Astrocyte (in vitro differentiated cells and primary cell): ENCODE results near the gene CCND2. TPM values are rescaled to one million over a fixed set of nuclear protein-coding genes. Genes with fewer than 3 reads are reported as not detected.

Source experiments
- DNase-seq: peaks from one replicate; pipeline ENCODE4 v3.0.0-alpha.2; 2010; ENCODE audit warnings: low read depth
- FAIRE-seq: peaks from 2 replicates; lab custom pipeline; 2011; peaks lifted over from hg19 to GRCh38; lab: Jason Lieb, UNC
- H2AFZ ChIP-seq: 2 replicates; pipeline ENCODE4 v1.6.0; 2012; ENCODE audit warnings: low read depth, low read length, inconsistent platforms
- H3K27ac ChIP-seq: 2 replicates; pipeline ENCODE4 v1.5.1; 2011; ENCODE audit warnings: low read depth, low read length, inconsistent platforms
- H3K27me3 ChIP-seq: 2 replicates; pipeline ENCODE4 v1.6.0; 2011; ENCODE audit warnings: low read length, inconsistent platforms; ENCODE audit not compliant: insufficient read depth
- H3K36me3 ChIP-seq: 2 replicates; pipeline ENCODE4 v1.5.1; 2011; ENCODE audit warnings: low read length, inconsistent platforms; ENCODE audit not compliant: insufficient read depth
- H3K4me1 ChIP-seq: 2 replicates; pipeline ENCODE4 v1.5.1; 2011; ENCODE audit warnings: low read length, inconsistent platforms; ENCODE audit not compliant: insufficient read depth
- H3K4me2 ChIP-seq: 2 replicates; pipeline ENCODE4 v1.6.0; 2012; ENCODE audit warnings: low read length, inconsistent platforms
- H3K4me3 ChIP-seq: 2 replicates; pipeline ENCODE4 v1.5.1; 2011; ENCODE audit warnings: low read depth, mild to moderate bottlenecking, low read length, inconsistent platforms; ENCODE audit not compliant: insufficient read depth
- H3K79me2 ChIP-seq: 2 replicates; pipeline ENCODE4 v1.6.0; 2012; ENCODE audit warnings: mild to moderate bottlenecking, low read length, inconsistent platforms; ENCODE audit not compliant: insufficient read depth
- H3K9ac ChIP-seq: 2 replicates; pipeline ENCODE4 v1.6.0; 2012; ENCODE audit warnings: mild to moderate bottlenecking, low read length, inconsistent platforms
- H3K9me3 ChIP-seq: 2 replicates; pipeline ENCODE4 v1.5.1; 2012; ENCODE audit warnings: low read depth, mild to moderate bottlenecking, low read length, inconsistent platforms; ENCODE audit not compliant: insufficient read depth
- H4K20me1 ChIP-seq: 2 replicates; pipeline ENCODE4 v1.6.0; 2012; ENCODE audit warnings: low read length, inconsistent platforms; ENCODE audit not compliant: insufficient read depth
- H3K27ac Mint-ChIP-seq: one replicate; pipeline ENCODE4 v1.8.0; 2021; ENCODE audit warnings: mild to moderate bottlenecking, mixed read lengths; ENCODE audit not compliant: unreplicated experiment
- H3K27me3 Mint-ChIP-seq: one replicate; pipeline ENCODE4 v1.8.0; 2021; ENCODE audit warnings: low read depth, mixed read lengths; ENCODE audit not compliant: unreplicated experiment
- H3K36me3 Mint-ChIP-seq: one replicate; pipeline ENCODE4 v1.8.0; 2021; ENCODE audit warnings: low read depth, mixed read lengths; ENCODE audit not compliant: unreplicated experiment
- H3K4me1 Mint-ChIP-seq: one replicate; pipeline ENCODE4 v1.8.0; 2021; ENCODE audit warnings: low read depth, mixed read lengths; ENCODE audit not compliant: unreplicated experiment
- H3K4me3 Mint-ChIP-seq: one replicate; pipeline ENCODE4 v1.8.0; 2021; ENCODE audit warnings: mild to moderate bottlenecking, moderate library complexity, mixed read lengths; ENCODE audit not compliant: unreplicated experiment
- H3K9me3 Mint-ChIP-seq: one replicate; pipeline ENCODE4 v1.8.0; 2021; ENCODE audit warnings: mild to moderate bottlenecking, mixed read lengths; ENCODE audit not compliant: unreplicated experiment
- EZH2 ChIP-seq: IDR thresholded peaks from 2 replicates; pipeline ENCODE4 v1.6.1; 2012; ENCODE audit warnings: mild to moderate bottlenecking, low read length, inconsistent platforms; ENCODE audit not compliant: insufficient read depth
- total RNA-seq: library from RNA; stranded (reverse); gene quantifications from 2 replicates; pipeline ENCODE4 v1.2.1, GENCODE V29; 2021
- TF ChIP-seq, protein P1 (sequence below): IDR thresholded peaks from 2 replicates; pipeline ENCODE4 v1.5.1; 2011; ENCODE audit warnings: low read depth, mild to moderate bottlenecking, inconsistent platforms, low read length, moderate library complexity; ENCODE audit not compliant: insufficient read depth

CCND2 gene
- total RNA-seq, 1 donor from 2014 or later: 726 TPM

DNA sequence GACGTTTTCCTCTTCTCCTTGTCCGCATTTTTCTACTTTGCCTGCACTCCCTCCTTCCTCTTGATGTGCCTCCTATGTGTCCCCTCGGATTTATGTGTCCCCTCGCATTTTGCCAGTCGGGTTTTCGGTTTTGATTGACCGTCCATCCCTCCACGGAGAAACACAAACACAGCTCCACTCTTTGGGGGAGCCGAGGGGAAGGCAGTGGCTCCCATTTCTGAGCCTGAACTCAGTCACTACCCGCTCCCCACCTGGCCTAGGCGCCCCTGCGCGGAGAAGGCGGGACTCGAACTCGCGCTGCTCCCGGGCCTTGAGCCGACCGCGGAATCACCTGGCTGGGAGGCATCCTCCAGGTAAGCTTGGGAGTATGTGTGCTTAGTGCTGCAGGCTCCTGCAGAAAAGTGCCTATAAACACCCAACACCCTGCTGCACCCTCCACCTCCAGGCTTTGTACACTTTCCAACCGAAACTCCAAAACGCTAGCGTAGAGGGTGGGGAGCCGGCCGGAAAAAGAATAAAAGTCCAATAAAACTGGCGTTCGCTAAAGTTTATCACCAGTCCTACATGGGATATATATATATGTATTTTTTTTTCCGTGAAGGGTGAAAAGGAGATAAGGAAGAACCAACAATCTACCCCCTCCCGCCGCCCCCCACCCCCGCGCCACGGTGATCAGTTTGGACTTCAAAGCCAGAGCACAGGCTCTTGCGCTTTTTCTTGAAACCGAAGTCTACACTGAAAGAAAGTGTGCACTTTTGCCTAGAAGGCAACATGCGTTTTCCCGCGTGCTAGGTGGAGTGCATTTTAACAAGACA, 3.3 kb upstream of the CCND2 start:
- Mint-ChIP-seq H3K27ac (peak overlapping the region; percentile 98), H3K9me3 (no peaks in the 10 kb centered on the region), H3K27me3 (no peaks in the 10 kb centered on the region), H3K4me1 (peaks cover 18% of the 10 kb centered on the region), H3K4me3 (peak overlapping the region; percentile 87), H3K36me3 (peaks cover 2% of the 10 kb centered on the region)
- Histone ChIP-seq H3K4me3 (peak overlapping the region; percentile 51), H3K27ac (no peak overlapping the region), H3K4me2 (peak overlapping the region; percentile 84), H2AFZ (no peak overlapping the region), H3K79me2 (no peaks in the 10 kb centered on the region), H3K9me3 (peaks cover 4% of the 10 kb centered on the region), H3K4me1 (peaks cover 18% of the 10 kb centered on the region), H3K9ac (no peak overlapping the region), H3K36me3 (no peaks in the 10 kb centered on the region), H3K27me3 (peaks cover 75% of the 10 kb centered on the region), H4K20me1 (no peaks in the 10 kb centered on the region)
- peak; percentile 83 for TF ChIP-seq EZH2
- TF ChIP-seq, protein P1, sequence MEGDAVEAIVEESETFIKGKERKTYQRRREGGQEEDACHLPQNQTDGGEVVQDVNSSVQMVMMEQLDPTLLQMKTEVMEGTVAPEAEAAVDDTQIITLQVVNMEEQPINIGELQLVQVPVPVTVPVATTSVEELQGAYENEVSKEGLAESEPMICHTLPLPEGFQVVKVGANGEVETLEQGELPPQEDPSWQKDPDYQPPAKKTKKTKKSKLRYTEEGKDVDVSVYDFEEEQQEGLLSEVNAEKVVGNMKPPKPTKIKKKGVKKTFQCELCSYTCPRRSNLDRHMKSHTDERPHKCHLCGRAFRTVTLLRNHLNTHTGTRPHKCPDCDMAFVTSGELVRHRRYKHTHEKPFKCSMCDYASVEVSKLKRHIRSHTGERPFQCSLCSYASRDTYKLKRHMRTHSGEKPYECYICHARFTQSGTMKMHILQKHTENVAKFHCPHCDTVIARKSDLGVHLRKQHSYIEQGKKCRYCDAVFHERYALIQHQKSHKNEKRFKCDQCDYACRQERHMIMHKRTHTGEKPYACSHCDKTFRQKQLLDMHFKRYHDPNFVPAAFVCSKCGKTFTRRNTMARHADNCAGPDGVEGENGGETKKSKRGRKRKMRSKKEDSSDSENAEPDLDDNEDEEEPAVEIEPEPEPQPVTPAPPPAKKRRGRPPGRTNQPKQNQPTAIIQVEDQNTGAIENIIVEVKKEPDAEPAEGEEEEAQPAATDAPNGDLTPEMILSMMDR: no peak
- DNase-seq (no peak), FAIRE-seq (no peak)

DNA sequence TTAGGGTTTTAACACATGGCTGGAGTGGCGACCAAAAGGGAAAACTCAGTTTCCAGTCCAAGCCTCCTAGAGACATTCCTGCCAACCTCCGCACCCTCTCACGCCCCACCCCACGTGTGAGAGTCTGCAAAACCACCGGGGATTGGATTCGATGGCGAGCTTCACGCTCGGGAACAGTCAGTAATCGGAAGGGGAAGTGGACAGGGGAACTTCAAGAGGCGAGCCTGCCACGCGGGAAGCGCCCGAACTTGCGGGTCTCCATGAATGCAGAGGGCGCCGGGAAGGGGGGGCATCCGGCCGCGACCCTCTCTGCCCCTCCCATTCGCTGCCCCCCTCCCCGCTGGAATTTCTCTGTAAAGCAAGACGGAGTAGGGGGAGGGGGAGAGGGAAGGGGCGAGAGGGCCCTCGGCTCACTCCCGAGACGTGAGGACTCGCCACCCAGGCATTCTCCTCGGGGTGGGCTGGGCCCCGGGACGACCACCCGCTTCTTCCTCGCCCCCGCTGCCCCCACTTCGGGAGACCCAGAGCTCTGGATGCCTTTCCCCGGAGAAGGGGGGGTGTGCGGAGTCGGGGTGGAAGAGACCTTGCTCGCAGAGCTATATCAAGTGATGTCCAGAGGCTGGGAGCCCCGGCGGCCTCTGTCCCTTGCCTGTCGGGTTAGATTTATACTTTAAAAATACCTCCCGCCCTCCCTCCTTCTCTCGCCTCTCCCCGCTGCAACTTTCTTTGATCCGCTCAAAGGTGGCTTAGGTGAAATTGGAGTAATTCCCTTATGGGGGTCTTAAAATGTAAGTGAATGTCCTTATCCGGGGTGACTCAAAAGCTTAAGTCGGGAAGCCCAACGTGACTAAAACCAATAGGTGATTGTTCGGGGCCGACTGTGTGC, 2.5 kb upstream of the CCND2 start:
- Histone ChIP-seq H3K27me3 (peaks cover 79% of the 10 kb centered on the region), H3K9ac (peak overlapping the region; percentile 52), H3K27ac (no peak overlapping the region), H3K4me1 (peaks cover 20% of the 10 kb centered on the region), H4K20me1 (peaks cover 4% of the 10 kb centered on the region), H3K4me3 (peak overlapping the region; percentile 47), H3K9me3 (peaks cover 4% of the 10 kb centered on the region), H2AFZ (no peak overlapping the region), H3K79me2 (no peaks in the 10 kb centered on the region), H3K4me2 (peak overlapping the region; percentile 84), H3K36me3 (no peaks in the 10 kb centered on the region)
- H3K27ac Mint-ChIP-seq: peak overlapping the region; percentile 98
- peak overlapping the region; percentile 87 for H3K4me3 Mint-ChIP-seq
- H3K9me3 Mint-ChIP-seq: no peaks in the 10 kb centered on the region
- TF ChIP-seq, protein P1: no peak
- TF ChIP-seq EZH2: peak; percentile 96
- FAIRE-seq: no peak
- H3K4me1 Mint-ChIP-seq: peaks cover 12% of the 10 kb centered on the region
- no peaks in the 10 kb centered on the region for H3K27me3 Mint-ChIP-seq
- H3K36me3 Mint-ChIP-seq: peaks cover 4% of the 10 kb centered on the region
- no peak for DNase-seq
